ENCODE results near the gene SLCO3A1.

DNA sequence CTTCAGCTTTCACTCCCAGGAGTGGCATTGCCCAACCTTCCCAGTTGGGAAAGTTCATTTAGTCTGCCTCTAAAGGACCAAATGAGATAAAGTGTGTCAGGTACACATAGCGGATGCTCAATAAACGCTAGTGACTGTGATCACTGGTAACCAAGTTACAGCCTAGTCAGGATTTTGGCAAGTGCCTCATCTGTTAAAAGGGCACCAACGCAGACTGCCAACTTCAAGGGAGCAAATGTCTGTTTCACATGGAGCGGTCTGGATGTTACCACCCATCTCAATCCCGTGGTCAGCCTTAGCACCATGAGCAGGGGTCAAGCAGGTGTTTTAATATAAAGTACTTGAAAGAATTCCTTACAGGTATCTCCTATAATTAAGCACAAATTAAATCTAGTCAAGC is 22.7 kb downstream of the SLCO3A1 start:
- TF ChIP-seq, protein P1, sequence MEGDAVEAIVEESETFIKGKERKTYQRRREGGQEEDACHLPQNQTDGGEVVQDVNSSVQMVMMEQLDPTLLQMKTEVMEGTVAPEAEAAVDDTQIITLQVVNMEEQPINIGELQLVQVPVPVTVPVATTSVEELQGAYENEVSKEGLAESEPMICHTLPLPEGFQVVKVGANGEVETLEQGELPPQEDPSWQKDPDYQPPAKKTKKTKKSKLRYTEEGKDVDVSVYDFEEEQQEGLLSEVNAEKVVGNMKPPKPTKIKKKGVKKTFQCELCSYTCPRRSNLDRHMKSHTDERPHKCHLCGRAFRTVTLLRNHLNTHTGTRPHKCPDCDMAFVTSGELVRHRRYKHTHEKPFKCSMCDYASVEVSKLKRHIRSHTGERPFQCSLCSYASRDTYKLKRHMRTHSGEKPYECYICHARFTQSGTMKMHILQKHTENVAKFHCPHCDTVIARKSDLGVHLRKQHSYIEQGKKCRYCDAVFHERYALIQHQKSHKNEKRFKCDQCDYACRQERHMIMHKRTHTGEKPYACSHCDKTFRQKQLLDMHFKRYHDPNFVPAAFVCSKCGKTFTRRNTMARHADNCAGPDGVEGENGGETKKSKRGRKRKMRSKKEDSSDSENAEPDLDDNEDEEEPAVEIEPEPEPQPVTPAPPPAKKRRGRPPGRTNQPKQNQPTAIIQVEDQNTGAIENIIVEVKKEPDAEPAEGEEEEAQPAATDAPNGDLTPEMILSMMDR (IDR thresholded peaks at IDR 0.05; ENCODE audit: control extremely low read depth in 1 of 3, insufficient read depth in 1 of 3, low read depth in 1 of 3, low read length in 3 of 3), result no peak
- TF ChIP-seq CEBPB (IDR thresholded peaks at IDR 0.05; ENCODE audit: low read depth, low read length), result no peak
- TF ChIP-seq, protein P2, sequence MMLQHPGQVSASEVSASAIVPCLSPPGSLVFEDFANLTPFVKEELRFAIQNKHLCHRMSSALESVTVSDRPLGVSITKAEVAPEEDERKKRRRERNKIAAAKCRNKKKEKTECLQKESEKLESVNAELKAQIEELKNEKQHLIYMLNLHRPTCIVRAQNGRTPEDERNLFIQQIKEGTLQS (IDR thresholded peaks at IDR 0.05; ENCODE audit: insufficient read depth, low read depth, low read length), result no peak
- no peak for TF ChIP-seq YY1 (IDR thresholded peaks at IDR 0.05; ENCODE audit: low read depth, low read length)
- TF ChIP-seq RFX5 (IDR thresholded peaks at IDR 0.05; ENCODE audit: borderline replicate concordance, low read depth, low read length), result no peak
- no peak for TF ChIP-seq TEAD4 (IDR thresholded peaks at IDR 0.05; ENCODE audit: low read depth, low read length)
- no peak for TF ChIP-seq SP4 (IDR thresholded peaks at IDR 0.05; ENCODE audit: low read length)
- no peak for TF ChIP-seq ZNF274 (IDR thresholded peaks at IDR 0.05; ENCODE audit: borderline replicate concordance, extremely low read depth, low read length)
